DND-41 (cell line): Measurements from ENCODE around the gene ZNF512B.

Source experiments
- ATAC-seq: fragments of 200-7000 bp; cut with Tn5 transposase; 3 replicates; pipeline ENCODE4 v1.9.1; 2021; ENCODE audit warnings: low read depth; ENCODE audit not compliant: insufficient read depth
- DNase-seq: peaks from one replicate; pipeline ENCODE4 v3.0.0-alpha.2; 2020
- H2AFZ ChIP-seq: 2 replicates; pipeline ENCODE4 v1.6.0; 2012; ENCODE audit warnings: low read depth, low read length
- H3K27ac ChIP-seq: 2 replicates; pipeline ENCODE4 v1.5.1; 2012; ENCODE audit warnings: low read length, inconsistent platforms
- H3K27me3 ChIP-seq: fragments of 200-600 bp; sonication (generic); 2 replicates; pipeline ENCODE4 v1.6.0; 2012; ENCODE audit warnings: low read length, mild to moderate bottlenecking, inconsistent platforms; ENCODE audit not compliant: insufficient read depth, poor library complexity
- H3K36me3 ChIP-seq: 2 replicates; pipeline ENCODE4 v1.5.1; 2012; ENCODE audit warnings: low read length, inconsistent platforms; ENCODE audit not compliant: insufficient read depth
- H3K4me1 ChIP-seq: 2 replicates; pipeline ENCODE4 v1.5.1; 2012; ENCODE audit warnings: mild to moderate bottlenecking, low read length; ENCODE audit not compliant: insufficient read depth
- H3K4me2 ChIP-seq: 2 replicates; pipeline ENCODE4 v1.6.0; 2012; ENCODE audit warnings: mild to moderate bottlenecking, moderate library complexity, low read length, inconsistent platforms; ENCODE audit not compliant: insufficient read depth
- H3K4me3 ChIP-seq, 2 experiments: fragments of 200-600 bp in 1 of 2; shearing (Covaris generic) in 1 of 2; 2 replicates each; pipeline ENCODE4 v1.5.1; 2012 to 2016; ENCODE audit warnings: inconsistent platforms in 2 of 2, low read length in 2 of 2, mild to moderate bottlenecking in 2 of 2, low read depth in 1 of 2, moderate library complexity in 1 of 2
- H3K79me2 ChIP-seq: 2 replicates; pipeline ENCODE4 v1.6.0; 2012; ENCODE audit warnings: low read length, inconsistent platforms; ENCODE audit not compliant: insufficient read depth
- H3K9ac ChIP-seq: 2 replicates; pipeline ENCODE4 v1.6.0; 2012; ENCODE audit warnings: low read depth, mild to moderate bottlenecking, inconsistent platforms, low read length, moderate library complexity
- H3K9me3 ChIP-seq: 2 replicates; pipeline ENCODE4 v1.5.1; 2012; ENCODE audit warnings: low read length, moderate library complexity, mild to moderate bottlenecking, inconsistent platforms; ENCODE audit not compliant: insufficient read depth, severe bottlenecking
- H4K20me1 ChIP-seq: 2 replicates; pipeline ENCODE4 v1.6.0; 2012; ENCODE audit warnings: low read length; ENCODE audit not compliant: insufficient read depth
- CTCF ChIP-seq: IDR thresholded peaks from 2 replicates; pipeline ENCODE4 v1.5.1; 2012; ENCODE audit warnings: borderline replicate concordance, low read length, moderate library complexity, mild to moderate bottlenecking; ENCODE audit not compliant: poor library complexity, severe bottlenecking; ENCODE audit errors: extremely low read depth
- EZH2 ChIP-seq: IDR thresholded peaks from 3 replicates; pipeline ENCODE4 v1.6.1; 2012; ENCODE audit warnings: borderline replicate concordance, low read depth, mild to moderate bottlenecking, moderate library complexity, low read length, inconsistent platforms; ENCODE audit not compliant: severe bottlenecking

Gene ZNF512B

GRCh38 chr20:63950701-63951397 lies 18.9 kb downstream of the ZNF512B start:
- Histone ChIP-seq H3K4me1 (peaks cover 22% of the 10 kb centered on the region), H2AFZ (no peak overlapping the region), H3K79me2 (peaks cover 98% of the 10 kb centered on the region), H3K4me3 (no peak overlapping the region), H3K36me3 (peaks cover 46% of the 10 kb centered on the region), H3K9ac (no peak overlapping the region), H3K27ac (no peak overlapping the region), H3K4me2 (no peak overlapping the region), H4K20me1 (peaks cover 91% of the 10 kb centered on the region), H3K9me3 (no peaks in the 10 kb centered on the region), H3K27me3 (no peaks in the 10 kb centered on the region)
- TF ChIP-seq CTCF (no peak), EZH2 (no peak)
- DNase-seq, result no peak
- ATAC-seq, result no peak

DNA sequence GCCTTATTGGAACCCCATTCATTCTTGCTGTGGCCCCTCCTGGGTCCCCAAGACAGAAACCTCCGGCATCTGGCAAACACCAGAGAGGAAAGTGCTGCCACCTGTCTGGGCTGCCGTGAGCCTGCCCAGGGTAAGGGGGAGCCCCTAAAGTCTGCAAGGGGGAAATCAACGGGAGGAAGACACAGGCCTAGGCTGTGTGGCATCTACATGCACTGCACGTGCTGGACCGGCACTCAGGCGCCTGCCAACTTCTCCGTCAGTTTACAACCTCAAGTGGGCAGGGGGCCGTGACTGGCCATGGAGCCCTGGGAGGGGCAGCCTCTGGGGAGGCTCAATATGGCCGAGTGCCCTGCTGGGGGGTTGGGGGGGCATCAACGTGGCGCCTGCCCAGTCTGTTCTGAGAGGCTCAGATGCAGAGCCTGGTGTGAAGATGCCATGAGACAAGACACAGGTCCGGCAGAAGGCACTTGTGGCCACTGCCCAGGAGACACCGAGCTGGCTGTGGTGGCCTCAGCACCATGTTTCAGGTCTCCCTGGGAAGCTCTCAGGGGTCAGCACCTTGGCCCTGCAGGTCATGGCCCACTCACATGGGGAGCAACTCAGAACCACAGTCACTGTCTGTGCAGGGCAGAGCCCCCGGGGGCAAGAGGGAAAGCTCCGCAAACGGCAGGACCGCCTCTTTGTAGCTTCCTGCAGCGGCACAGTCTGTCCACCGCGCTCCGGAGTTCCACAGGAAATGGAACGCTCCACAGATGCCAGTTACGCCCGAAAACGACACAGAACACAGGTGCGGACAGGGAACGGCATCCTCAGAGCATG lies 21.9 kb downstream of the ZNF512B start:
- Histone ChIP-seq H3K4me3 (no peak overlapping the region), H3K4me2 (no peak overlapping the region), H2AFZ (no peak overlapping the region), H3K27me3 (no peaks in the 10 kb centered on the region), H3K9me3 (no peaks in the 10 kb centered on the region), H3K27ac (no peak overlapping the region), H3K9ac (no peak overlapping the region), H4K20me1 (peaks cover 95% of the 10 kb centered on the region), H3K36me3 (peaks cover 61% of the 10 kb centered on the region), H3K4me1 (0 out of 2 replicates have a peak, but pooled peaks cover 3% of the 10 kb centered on the region), H3K79me2 (peaks cover 91% of the 10 kb centered on the region)
- ATAC-seq (no peak; the same call in 2 of the 3 replicates), DNase-seq (peak; percentile 36)
- TF ChIP-seq CTCF (no peak), EZH2 (no peak)

GRCh38 chr20:63946986-63947637 lies 22.6 kb downstream of the ZNF512B start:
- no peaks in the 10 kb centered on the region for H3K9me3 ChIP-seq
- H3K79me2 ChIP-seq, result peaks cover 84% of the 10 kb centered on the region
- no peak for ATAC-seq
- no peak for TF ChIP-seq EZH2
- TF ChIP-seq CTCF, result no peak
- no peak overlapping the region for H2AFZ ChIP-seq
- no peak overlapping the region for H3K4me2 ChIP-seq
- H3K9ac ChIP-seq, result no peak overlapping the region
- H3K4me3 ChIP-seq, result no peak overlapping the region
- H4K20me1 ChIP-seq, result peaks cover 95% of the 10 kb centered on the region
- no peaks in the 10 kb centered on the region for H3K27me3 ChIP-seq
- H3K36me3 ChIP-seq, result peaks cover 60% of the 10 kb centered on the region
- no peak for DNase-seq
- 0 out of 2 replicates have a peak, but pooled peaks cover 3% of the 10 kb centered on the region for H3K4me1 ChIP-seq
- H3K27ac ChIP-seq, result no peak overlapping the region
